ENCODE measurements around the gene SLIT3. TPM values are rescaled to one million over a fixed set of nuclear protein-coding genes. Genes with fewer than 3 reads are reported as not detected.

Gene SLIT3
- total RNA-seq, 1 donor from 2014 or later, result not detected

DNA sequence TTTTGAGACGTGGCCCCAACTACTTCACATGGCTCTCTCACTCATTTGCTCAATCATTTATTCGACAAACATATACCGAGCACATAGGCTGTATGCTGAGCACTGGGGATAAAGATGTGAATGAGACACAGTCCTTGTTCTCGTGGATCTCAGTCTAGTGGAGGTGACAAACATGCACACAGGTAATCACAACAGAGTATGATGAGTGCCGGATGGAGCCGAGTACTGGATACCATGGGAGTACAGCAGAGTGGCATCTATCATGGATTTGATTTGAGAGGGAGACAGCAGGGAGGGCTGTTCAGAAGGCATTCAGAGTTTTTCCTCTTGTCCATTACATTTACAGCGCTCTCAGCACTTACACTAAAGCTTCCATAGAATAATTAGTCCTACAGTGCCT, 259.8 kb downstream of the SLIT3 start:
- no peak for DNase-seq (ENCODE audit: low read depth in 2 of 2)

DNA sequence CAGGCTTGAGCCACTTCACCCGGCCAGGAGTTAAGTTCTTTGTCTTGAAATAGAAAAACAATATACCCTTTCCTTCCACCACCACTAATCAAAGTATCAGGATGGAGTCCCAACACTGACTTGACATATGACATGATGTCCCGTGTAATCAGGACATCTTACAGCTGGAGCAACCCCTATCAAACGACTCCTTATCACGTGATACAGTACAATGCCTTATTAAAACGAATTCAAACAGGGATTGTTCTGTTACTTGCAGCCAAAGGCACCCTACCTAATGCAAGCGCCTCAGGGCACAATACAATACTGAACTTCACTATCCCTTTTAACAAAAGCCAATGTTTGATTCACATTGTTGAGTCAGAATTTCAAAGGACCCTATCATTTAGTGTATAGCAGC, 261.3 kb downstream of the SLIT3 start:
- DNase-seq (ENCODE audit: low read depth in 2 of 2), result no peak

DNA sequence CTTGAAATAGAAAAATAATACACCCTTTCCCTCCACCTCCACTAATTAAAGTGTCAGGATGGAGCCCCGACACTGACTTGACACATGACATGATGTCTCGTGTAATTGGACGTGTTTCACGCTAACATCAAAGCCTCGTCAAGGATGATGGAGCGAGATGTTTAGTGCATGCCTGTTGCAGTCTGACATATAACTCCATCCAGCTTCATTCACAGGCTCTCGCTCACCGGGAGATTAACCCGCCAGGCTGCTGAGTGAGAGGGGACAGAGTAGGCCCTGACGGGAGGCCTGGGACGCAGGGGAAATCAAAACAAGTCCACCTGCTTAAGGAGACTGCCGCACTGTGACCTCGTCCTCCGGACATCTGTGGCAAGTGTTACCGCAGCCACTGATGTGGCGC, 263.5 kb downstream of the SLIT3 start:
- no peak for DNase-seq (ENCODE audit: low read depth in 2 of 2)

DNA sequence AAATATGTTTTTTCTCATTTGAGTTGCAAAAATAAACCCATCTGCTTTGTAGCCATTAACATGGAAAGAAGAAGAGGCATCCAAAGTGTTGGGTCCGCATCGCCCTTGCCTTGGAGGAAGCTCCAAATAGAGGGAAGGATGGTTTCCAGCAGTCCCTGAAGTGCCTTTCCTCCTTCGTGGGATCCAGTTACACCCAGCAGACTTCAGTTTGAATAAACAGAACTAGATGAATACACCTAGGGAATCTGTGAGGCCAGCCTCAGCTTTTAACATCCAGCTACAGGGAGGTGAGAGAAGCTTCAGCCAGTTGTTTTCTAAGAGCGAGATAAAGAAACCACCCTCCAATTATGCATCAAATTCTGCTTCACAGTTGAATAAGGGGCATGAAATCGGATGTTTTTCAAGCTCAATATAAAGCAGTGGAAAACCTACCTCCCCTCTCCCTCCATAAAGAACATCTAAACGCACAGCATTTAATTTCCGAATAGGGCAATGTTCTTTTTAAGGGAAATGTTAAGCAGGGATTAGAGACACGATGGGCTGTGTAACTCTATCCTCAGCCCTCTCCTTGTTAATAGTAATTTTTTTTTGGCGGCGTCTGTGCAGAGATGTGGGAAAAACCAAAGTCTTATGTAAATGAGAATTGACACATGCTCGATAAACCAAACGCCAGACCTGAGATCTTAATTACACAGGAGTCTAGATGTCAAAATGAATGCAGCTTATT, 264.7 kb downstream of the SLIT3 start:
- no peak for DNase-seq (ENCODE audit: low read depth in 2 of 2)

DNA sequence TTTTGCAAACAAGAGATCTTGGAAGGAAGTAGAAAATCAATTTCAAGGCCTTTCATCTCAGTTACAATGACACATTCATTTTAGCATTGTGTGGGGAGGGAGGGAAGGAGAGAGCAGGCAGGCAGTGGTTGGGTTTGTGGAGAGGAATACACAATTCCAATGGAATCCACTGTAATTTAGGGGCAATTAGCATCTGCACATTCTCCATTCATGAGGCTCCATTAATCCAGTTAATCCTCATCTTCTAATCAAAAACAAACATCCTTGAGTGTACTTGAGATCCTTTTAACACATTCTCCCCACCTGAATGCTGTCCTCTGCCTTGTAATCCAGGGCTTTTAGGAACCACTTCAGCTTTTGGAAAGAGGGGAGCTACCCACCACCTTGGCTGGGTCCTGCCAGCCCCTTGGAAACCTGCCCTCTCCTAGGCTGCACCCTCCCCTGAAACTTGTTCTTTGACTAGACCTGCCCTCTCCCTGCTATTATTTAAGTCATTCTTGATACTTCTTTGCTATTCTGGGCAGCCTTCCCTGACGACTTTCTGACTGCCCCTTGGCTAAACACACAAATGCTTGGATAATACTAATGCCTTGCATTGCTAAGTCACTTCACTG, 271.2 kb downstream of the SLIT3 start:
- no peak for DNase-seq (ENCODE audit: low read depth in 2 of 2)

DNA sequence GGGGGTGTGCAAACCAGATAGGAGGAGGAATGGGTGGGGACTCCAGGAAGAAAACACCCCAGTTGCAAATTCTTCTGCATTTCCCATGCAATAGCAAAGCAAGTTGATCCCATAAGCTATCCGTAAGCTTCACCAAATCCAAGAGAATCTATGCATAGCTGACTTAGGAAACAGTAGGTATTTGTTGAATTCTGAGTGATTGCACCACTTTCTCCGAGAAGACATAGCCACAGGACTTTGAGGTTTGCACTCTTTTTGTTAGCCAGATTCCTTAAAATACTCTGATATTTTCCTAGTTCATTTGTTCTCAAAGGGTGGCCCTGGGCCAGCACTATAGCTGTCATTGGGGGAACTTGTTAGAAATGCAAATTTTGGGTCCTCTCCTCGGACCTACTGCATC, 271.9 kb downstream of the SLIT3 start:
- DNase-seq (ENCODE audit: low read depth in 2 of 2), result no peak

DNA sequence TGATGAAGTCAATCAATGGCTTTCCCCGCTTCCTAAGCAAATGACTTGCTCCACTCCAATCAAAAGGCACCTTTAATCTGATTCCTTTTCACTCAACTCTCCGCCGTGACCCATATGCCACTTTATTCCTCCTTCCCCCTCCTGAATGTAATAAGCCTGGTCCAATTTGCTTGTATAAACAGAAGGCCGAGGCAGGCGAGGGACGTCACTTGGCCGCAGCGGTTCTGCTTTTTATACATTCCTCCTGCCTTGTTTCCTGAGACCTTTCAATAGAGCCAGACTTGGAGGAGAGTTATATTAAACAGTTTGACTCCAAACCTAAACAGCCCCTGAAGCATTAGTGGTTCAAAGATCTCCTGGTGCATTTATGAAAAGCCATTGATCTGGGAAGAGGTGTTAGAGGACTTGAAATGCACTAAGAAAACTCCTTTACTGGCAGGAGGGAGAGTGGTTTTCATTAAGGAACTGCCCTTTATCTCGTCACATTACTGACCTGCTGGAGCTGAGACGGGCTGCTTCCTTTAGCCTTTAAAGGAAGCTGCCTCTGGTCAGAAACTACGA, 273.4 kb downstream of the SLIT3 start:
- no peak for DNase-seq (ENCODE audit: low read depth in 2 of 2)

DNA sequence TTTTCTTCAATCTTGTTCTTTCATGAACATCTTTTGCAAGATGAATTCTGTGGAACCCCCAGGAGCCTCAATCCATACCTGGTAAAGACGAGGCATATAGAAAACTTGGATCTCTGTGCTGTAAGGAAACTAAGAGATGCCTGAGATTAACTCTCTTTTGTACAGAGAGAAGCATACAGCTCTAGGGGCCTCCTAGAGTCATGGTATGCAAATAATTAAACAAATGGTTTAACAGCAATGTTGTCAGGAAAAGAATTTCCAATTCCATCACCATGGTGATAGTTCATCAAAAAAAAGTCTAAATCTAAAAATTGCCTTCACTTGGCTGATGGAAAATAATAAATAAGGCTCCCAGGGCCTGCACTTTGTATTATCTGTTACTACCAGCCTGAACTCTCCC, 275.4 kb downstream of the SLIT3 start:
- DNase-seq (ENCODE audit: low read depth in 2 of 2), result no peak

DNA sequence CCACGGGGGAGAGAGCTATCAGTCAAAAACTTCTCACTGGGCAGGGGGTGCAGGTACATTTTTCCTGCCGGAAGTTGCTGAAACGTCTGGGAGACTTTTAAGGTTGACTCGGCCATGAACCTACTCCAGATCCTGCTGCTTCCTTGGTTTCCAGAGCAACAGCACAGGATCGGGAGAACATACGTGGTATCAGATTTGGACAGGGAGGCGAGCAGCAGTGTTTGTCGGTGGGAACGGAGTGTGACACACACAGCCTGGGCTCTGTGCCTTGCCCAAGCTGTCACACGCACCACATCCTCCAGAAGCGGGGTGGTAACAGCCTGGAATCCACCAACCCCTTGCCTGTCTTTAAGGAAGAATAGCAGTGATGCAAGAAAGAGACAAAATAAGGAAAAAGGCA, 276.5 kb downstream of the SLIT3 start:
- DNase-seq (ENCODE audit: low read depth in 2 of 2), result no peak

DNA sequence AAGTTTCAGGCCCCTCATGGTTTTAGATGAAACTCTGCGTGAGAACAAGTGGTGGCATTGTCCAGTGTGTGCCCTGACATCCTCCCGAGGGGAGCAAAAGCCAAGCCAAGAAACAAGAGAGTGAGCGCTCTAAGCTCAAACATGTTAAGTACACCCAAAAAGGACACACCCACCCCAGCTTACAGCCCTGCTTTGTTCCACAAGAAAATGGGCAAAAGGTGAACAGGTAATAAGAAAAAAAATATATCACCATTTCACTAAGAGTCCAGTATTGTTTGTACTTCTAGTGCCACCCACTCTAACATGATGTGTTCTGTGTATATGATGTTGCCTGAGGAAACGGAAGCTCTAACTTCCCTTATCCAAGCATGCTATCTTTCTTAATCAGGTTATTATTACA, 278.2 kb downstream of the SLIT3 start:
- no peak for DNase-seq (ENCODE audit: low read depth in 2 of 2)

DNA sequence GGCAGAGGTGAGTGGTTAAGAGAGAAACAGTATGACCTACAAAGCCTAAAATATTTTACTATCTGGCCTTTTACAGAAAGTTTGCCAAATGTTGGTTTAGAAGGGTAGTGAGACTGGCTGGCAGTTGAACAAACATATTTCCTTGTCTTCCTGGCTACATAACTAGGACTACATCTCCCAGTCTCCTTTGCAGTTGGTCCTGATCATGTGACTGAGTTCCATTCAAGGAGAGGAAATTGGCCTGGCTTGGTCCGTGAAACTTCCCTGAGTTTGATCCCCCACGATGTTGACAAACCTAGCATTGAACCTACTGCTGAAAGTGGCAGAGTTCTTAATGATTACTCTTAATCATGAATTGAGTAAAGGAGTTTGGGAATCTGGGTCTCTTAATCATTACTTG, 280.8 kb downstream of the SLIT3 start:
- DNase-seq (ENCODE audit: low read depth in 2 of 2), result no peak

DNA sequence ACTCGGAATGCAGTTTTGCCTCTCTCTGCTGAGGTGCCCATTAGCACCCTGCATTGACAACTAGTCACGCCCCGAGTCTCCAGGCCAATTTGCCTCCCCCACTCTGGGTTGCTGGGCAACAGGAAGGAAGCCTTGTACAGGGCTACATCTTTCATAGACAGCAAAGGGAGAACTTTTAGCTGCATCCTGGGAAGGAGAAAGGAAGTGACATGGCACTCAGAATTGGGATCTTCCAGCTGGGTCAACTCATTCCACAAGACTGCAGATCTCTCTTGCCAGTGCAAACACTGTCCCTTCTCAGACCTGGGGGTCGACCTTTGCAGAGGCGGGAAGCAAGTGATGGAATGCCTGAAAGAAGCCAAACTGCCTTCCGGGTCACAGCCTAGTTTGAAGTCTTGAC, 282.0 kb downstream of the SLIT3 start:
- DNase-seq (ENCODE audit: low read depth in 2 of 2), result no peak

DNA sequence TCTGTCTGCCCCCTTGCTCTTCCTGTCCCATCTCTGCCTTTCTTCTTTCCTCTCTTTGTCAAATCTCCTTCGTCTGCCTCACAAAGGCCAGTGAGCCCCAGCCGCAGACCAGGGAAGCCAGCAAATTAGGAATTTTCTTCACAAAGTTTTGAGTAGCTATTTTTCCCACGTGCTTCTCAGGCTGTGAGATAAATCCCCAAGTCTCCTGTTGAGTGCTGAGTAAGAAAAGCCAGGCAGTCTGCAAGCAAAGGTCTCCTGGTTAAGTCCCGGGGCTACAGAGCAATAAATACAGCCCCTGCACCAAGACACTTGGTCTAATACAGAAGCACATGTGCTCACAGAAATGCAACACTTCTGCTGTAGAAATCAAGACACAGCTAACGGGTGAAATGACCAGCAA, 284.9 kb downstream of the SLIT3 start:
- no peak for DNase-seq (ENCODE audit: low read depth in 2 of 2)

DNA sequence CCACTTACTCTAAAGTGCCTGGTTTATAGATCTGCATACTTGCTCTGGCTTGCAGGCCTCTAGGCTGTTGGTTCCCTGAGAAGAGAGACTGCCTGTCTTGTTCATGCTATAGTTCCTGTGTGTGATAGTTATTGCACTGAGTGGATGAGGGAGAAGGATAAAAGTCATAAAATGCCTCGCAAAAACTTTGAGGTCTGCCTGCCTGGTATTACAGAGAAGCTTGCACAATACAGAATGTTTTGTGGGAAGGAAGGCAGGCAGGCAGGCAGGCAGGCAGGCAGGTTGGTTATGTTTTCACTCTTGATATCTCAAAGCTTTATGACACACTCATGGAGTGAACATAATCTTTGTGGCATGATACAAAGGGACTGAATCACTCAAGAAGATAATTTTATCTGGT, 287.1 kb downstream of the SLIT3 start:
- DNase-seq (ENCODE audit: low read depth in 2 of 2), result no peak

DNA sequence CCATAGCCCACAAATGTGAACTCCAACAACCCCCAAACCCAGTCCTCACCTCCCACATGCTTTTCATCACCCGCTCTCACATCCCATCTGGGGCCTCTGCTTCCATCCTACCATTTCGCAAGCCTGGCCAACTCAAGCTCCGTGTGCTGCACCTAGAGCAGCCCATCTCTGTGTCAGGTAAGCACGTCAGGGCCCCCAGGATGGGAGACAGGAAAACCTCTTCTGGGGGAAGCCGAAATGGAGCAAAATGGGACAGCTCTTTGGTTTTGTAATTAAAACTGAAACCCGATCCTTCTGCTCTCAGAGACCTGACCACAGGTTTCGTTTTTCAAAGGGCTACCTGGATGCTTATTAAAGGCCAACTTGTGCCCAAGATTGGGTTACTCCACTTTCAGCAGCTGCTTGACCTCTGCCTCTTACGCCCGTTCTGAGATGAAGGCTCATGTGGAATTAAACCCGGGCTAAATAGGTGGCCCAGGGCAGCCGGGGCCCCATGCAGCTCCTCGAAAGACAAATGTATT, 287.7 kb downstream of the SLIT3 start:
- DNase-seq (ENCODE audit: low read depth in 2 of 2), result no peak

DNA sequence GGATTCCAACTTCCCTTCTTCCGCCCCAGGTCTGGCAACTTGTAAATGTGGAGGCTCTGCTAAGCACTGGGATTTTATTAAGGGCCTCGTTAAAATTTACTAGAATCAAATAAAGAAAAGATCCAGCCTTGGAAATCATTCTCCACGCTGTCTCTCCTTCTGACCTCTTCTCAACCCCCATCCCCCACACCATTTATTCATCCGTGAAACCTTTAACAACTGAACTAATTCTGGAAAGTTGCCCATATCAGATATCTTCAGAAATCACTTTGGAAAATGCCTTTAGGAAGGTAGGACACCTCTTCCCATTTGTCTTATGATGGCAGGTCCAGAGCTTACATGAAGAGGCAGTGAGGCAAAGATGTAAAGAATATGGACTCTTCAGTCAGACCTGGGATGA, 288.5 kb downstream of the SLIT3 start:
- DNase-seq (ENCODE audit: low read depth in 2 of 2), result no peak

DNA sequence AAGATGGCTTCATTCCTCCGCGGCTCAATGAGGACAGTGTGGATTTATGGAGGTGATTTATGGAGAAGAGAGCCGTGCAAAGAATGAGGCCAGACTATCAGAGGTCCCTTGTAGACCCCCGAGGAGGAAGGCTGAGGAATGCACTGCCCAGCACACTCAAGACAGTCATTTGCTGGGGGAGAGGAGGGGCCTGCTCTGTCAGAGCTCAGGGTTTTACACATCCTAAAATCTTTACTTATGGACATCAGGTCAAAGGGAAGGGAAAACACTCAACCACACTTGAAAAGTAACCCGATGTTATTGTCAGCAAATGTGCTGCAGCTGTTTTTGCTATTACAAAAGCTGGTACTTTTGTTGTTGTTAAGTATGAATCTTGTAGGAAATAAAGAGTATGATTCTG, 289.5 kb downstream of the SLIT3 start:
- DNase-seq (ENCODE audit: low read depth in 2 of 2), result no peak

DNA sequence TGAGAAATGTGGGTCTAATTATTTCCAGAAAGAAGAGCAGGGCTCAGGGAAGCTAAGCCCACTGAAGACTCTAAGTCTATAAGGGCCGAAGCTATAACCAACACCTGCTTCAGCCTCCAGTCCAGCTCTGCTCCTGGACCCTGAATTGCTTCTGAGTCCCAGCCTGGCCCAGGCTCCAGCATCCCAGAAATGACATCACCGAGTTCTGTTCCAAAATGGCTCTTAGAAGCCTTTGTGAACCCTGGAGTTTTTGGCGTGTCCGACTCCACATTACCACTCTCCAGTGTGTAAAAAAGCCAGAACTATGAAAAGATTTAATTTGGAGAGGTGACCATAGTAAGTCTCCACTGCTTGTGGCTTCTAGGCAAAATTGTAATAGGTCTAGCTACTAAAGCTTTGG, 289.9 kb downstream of the SLIT3 start:
- DNase-seq (ENCODE audit: low read depth in 2 of 2), result no peak

DNA sequence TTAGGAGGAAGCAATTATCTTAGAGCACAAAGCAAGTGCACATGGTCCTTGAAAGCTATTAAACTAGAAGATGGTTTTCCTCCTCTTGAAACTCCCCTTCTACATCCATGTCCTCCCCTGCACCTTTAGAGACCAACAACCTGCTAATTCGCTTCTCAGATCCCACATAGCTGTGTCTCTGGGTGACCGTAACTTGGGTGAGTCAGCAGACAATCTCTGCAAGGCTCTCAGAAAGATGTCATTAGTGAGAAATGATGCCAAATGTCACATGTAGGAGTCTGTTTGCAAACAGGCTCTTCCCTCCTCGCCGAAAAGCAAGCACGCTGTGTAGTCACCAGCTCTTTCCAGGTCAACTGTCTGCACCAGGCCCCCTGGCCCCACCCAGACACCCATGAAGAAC, 291.8 kb downstream of the SLIT3 start:
- no peak for DNase-seq (ENCODE audit: low read depth in 2 of 2)

DNA sequence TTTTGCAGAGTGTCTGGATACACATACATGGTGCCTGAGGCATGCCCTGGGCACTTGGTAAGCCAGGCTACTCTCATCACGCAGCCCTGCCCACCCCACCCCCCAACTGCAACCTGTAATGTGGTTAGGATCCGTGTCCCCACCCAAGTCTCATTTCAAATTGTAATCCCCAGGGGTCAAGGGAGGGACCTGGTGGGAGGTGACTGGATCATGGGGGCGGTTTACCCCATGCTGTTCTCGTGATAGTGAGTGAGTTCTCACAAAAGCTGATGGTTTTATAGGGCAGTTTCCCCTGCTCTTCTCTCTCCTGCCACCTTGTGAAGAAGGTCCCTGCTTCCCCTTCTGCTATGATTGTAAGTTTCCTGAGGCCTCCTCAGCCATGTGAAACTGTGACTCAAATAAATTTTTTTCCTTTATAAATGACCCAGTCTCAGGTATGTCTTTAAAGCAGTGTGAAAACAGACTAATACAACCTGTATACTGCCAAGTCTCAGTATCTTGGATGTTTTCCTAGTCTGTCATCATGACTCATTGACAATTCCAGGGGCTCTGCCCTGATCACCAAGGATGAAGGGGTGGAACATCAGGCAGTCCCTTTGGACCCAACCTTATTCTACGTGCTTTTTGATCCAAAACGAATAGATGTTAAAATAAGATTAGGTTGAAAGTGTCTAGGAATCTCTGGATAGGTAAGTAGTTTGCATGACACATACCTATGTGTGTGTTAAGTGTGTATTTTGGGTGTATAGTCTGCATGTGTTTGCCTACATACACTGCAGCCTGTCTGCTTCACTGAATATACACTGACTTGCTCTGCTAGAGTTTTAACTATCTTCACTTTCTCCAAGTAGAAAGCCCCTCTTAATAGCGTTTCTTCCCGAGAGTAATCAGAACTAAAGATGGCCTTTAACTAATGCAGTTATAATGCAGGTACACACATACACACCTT, 293.8 kb downstream of the SLIT3 start:
- no peak for DNase-seq (ENCODE audit: low read depth in 2 of 2)

DNA sequence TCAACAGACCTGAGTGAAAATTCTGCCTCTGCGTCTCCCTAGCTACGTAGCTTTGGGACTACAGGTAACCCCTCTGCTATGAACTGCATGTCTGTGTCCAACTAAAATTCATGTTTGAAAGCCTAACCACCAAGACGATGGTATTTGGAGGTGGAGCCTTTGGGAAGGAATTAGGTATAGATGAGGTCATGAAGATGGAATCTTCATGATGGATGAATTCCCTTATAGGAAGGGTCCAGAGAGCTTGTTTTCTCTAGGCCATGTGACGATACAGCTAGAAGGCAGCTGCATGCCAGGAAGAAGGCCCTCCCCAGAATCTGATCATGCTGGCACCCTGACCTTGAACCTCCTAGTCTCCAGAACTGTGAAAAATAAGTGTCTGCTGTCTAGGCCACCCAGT, 296.4 kb downstream of the SLIT3 start:
- DNase-seq (ENCODE audit: low read depth in 2 of 2), result no peak
